CD4-positive, alpha-beta T cell treated with Interleukin-15 for 4 hours (primary cell): Measurements from ENCODE around the gene ALG12.

Experiments
- DNase-seq: peaks from one replicate; pipeline ENCODE4 v3.0.0-alpha.2; 2020; ENCODE audit warnings: low spot score

Gene ALG12

DNA sequence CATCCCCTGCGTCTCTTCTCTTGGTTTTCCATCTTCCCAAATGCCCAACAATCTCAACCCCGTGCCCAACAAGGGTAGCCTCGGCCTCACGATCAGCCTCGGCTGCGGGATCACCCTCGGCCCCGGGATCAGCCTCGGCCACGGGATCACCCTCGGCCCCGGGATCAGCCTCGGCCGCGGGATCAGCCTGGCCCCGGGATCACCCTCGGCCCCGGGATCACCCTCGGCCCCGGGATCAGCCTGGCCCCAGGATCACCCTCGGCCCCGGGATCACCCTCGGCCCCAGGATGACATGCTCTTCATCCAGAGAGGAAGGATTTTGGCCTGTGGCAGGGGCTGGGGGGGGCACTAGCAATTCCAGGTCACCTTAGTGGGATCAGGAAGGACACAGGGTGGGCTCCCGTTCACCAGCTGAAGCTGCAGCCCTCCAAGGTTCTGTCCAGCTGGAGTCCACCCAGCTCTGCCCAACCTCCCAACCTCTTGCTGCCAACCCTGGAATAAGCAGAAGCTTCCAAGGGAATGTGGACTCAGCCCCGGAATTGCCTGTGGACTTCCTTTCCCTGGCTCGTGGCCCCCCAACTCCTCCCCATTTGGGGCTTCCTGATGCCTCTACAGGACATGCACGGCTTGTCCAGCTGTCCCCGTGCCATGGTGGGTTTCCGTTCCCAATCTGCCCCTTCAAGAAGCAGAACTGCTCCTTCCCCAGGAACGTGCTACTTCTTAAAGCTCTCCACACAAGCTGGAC, 6.2 kb downstream of the ALG12 start:
- DNase-seq = no peak

DNA sequence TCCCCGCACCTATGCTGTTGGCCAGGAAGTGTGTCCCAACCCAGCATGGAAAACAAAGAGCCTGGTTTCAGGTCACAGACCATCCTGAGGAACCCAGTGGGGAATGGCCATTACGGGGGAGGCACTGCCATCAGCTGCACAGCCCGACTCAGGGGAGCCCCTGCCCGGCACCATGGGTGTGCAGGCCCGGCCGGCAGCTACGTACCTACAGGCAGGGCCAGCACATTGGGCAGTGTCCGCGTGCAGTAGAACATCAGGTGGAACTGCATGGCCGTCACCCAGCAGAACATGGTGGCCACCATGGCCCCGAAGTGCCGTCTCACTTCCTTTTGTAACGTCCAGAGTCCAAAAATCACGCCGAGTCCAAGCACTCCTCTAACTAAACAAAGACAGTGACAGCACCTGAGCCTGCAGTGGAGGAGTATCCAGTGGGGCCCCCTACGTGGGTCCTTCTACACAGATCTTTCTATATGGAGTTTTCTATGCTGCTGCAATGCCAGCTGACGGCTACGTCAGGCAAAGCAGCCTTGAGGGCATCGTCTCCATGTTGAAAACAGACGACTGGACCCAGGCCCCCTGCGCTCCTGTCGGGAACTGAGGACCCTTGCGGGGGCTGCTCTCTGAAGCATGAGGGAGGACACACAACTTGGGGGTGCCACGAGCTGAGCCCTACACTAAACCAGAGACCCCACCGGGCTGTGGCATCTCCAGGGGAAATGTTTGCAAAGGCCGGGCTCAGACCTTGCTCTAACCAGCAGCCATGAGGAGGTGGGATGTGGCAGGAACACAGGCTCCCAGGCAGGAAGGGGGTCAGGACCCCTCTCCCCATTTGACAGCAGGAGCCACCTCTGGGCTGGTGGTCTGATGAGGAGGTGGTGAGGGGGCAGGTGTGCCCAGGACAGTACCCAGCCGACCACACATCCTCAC, 7.7 kb downstream of the ALG12 start:
- DNase-seq = no peak

DNA sequence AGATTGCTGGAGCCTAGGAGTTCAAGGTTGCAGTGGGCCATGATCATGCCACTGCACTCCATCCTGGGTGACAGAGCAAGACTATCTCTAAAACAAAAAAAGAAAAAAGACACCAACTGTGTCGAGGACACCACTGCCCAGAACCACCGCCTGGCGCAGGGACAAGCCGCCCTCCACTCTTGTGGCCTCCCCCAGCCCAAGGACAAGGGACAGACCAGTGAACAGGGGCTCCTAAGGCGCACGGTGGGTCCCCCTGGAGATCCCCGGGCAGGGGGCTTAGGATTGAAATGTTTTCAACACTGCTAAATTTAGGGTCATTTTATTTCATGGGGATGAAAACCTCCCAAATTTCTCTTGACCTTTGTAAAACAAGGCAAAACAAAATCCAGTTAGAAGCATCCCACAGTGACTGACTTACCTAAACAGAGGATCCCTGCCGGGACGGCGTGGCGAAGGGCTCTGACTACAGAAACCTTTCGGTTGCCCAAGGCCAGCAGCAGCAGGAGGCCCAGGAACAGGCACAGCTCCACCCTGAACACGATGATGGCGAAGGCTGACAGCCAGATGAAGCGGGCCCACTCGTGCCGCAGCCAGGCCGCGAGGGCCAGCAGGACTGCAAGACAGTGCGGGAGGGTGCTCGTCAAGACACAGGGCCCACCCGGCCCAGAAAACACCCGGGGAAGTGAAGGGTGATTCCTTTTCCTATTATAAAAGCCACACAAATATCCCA, 8.6 kb downstream of the ALG12 start:
- no peak for DNase-seq

DNA sequence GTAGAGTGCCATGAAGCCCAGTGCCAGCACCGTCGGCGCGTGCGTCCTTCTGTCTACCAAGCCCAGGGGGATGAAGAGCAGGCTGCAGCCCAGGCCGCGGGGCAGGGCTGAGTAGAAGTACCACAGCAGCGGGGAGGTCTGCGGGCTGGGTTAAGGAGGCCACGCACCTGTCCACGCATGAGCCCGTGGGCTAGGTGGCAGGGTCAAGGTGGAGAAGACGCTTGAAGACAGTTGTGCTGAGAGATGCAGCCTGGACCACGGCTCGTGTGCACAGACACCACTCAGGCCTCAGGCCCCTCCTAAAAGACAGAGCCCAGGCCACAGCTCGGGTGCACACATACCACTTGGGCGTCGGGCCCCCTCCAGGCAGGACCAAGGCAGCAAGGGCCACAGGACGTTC, 10.4 kb downstream of the ALG12 start:
- no peak for DNase-seq

DNA sequence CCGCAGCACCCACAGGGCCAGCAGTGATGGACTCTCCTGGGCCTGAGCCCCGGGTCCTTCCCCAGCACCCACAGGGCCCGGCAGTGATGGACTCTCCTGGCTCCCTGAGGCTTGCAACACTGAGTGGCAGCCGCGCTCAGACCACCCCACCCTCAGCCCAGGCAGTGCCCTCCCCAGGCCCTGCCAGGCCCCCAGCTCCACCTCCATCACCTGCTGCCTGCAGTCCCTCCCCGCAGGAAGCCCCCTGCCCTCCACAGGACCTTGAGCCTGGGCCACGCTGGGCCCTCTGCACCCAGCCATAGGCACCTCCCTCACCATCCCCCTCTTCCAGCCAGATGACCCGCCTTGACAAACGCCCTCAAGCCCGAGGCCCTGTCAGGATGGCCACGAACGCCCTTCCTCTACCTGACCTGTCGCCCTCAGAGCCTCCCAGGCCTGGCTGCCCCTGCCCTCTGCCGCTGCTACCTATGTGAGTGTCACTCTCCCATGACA, 11.4 kb downstream of the ALG12 start:
- no peak for DNase-seq

DNA sequence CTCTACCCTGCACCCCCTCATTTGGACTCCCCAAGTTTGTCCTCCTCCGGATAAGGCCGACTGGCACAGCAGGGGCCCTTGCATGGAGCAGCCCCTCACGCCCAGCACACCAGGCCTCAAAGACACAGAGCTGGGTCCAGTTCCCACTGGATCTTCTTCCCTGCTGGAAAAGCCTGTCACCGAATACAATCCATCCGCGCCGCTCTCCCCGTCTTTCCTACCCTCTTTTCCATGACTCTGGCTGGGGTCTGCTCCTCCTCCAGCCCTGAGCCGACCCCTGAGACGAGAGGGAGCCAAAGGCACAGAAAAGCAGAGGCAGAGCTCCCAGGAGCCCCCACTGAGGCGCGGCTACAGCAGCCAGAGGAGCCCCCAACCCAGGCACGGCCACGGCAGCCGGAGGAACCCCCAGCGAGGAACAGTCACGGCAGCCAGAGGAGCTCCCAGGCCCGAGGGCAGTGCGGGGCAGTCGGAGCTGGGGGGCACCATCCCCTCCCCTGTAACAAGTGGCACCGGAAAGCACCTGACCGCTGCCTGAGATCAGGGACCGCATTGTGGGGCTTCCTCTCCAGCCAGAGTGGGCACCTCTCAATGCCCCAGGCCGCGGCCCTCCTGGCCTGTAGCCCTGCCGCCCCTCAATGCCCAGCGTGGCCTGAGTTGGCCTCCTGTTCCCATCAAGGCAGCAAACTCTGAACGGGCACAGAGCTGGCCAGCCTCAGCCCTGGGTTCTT, 12.0 kb downstream of the ALG12 start:
- no peak for DNase-seq

DNA sequence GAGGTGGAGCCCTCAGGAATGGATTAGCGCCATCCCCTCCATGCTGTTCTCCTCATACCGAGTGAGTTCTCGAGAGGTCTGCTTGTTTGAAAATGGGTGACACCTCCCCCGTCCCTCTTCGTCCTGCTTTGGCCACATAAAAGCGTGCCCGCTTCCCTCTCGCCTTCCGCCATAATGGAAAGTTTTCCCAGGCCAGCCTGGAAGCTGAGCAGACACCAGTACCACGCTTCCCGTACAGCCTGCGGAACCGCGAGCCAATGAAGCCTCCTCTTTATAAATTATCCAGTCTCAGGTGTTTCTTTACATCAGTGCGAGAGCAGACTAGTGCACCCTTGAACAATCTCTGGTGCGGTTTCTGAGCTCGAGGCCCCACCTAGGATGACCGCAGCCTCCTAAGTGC, 12.8 kb downstream of the ALG12 start:
- no peak for DNase-seq

DNA sequence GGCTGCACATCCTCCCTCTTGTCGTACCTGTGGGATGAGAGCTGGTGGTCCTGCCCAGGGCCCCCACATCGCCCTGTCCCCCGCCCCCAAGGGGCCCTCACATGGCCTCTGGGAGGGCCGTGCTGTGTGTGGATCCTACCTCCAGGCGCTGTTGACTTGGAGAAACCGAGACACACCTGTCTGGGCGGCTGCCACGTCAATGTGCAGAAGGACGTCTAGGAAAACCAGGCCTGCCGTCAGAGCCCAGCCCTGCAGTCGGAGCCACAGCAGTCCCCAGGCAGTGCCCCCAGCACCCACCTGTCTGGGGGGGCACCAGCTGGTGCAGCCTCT, 14.2 kb downstream of the ALG12 start:
- no peak for DNase-seq

DNA sequence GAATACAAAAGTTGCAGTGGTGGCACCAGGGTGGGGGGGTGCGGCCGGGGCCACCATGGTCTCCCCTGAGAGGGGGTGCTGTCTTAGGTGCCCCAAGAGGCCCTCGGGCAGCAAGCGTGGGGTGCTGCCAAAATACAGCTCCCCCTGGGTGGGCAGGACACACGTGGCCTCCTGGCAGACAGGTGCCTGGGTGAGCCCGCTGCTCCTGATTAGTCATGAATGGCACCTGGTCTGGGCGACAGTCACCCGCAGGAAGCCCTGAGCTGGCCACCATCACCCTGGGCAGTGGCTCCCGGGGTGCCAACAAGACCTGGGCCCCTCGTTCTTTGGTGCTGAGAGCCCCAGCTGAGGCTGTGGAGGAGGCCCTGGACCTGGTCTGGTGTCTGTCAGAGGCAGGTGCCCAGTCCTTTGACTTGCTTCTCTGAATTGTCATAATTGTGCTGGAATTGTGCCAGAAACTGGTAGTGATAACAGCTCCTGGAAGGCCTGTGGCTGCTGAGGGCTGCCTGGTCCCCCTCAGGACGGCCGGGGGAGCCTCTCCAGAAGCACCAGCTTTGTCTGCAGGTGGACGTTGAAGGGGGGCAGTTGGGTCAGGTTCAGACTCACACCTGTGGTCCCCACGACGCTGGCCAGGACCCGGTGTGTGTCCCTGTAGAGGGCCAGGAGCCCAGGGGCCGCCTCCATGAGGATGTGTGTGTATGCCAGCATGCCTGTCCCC, 14.8 kb downstream of the ALG12 start:
- no peak for DNase-seq

DNA sequence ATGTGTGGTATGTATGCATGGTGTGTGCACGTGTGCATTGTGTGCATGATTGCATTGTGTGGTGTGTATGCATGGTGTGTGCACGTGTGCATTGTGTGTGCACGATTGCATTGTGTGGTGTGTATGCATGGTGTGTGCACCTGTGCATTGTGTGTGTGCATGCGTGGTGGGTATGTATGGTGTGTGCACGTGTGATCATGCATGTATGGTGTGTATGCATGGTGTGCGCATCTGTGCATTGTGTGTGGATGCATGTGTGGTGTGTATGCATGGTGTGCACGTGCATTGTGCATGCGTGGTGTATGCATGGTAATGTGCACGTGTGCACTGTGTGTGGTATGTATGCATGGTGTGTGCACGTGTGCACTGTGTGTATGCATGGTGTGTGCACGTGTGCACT, 16.8 kb downstream of the ALG12 start:
- no peak for DNase-seq

DNA sequence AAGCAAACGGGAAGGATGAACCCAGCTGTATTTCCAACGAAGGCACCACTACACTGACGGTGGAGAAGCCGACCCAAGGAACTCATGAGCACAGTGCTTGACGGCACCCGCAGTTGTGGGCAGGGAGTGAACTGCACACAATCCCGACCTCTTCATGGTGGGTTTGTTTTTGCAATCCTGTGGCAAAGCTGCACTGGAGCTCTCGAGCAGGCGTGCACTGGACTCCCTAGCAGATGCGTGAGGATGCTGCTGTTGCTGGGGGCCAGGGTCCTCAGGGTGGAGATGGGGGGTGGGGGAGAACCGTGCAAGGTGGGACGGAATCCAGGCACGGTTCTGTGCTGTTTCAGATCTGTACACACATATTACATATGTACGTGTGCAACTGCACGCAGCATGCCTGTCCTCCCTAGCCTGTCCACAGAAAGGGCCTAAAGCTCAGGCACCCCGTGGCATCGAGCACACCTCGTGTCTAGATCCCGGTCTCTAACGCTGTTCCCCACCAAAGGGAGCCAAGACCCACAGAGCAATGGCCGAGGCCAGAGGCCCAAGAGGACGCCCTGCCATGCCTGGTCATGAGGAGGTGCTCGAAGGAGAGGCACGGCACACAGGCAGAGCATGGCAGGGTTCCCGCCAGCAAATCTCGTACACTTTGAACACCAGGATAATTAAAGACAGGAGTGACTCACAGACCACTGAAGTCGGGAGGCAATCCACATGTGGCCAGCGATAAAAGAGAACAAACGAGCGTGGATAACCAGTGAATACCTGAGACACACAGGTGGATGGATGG, 17.6 kb downstream of the ALG12 start:
- DNase-seq = no peak

DNA sequence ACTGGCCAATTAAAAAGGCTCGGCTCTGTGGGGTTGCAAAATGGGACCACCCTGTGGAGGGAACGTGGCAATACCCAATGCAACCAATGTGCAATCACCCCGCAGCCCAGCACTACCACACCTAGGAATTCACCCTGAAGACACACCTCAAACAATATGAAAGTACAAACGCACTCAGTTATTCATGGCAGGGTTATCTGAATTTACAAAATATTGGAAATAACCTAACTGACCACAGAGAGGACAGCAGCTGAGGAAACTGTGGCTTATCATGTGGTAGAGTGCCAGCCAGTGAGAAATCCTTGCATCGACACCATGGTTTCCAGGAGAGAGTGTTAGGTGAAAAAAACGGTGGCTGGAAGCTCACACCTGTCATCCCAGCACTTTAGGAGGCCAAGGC, 18.7 kb downstream of the ALG12 start:
- no peak for DNase-seq

DNA sequence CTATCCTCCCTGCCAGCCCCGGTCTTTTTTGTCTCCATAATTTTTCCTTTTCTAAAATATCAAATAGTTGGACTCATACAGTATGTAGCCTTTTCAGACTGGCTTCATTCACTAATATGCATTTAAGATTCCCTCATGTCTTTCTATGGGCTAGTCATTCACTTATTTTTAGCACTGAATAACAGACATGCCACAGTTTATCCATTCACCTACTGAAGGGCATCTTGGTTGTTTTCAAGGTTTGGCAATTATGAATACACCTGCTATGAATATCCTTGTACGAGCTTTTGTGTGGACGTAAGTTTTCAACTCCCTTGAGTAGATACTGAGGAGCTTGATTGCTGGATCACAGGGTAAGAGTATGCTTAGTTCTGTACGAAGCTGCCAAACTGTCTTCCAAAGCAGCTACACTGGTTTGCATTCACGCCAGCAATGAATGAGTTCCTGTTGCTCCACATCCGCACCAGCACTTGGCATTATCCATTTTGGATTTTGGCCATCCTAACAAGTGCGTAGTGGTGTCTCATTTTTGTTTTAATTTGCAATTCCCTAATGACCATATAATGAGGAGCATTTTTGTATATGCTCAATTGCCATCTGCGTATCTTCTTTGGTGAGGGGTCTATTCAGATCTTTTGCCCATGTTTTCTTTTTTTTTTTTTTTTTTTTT, 21.1 kb downstream of the ALG12 start:
- no peak for DNase-seq

DNA sequence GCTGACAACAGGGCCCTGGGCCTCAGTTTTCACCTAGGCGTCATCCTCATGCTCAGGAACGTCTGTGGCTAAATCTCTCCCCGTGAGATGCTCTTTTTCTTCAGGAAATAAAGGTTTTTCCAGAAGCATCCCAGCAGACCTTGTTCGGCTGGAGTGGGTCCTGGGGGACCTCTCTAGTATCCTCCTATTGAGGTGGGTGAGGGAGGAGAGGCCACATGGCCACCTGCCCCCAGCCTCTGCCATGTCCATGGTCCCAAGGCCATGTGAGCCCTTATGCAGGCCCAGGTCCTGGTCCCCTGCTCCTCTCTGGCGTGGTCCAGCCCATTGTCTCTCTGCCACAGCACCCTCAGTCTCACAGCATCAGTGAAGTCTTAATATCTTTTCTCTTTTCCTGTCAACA, 22.0 kb downstream of the ALG12 start:
- DNase-seq = no peak

DNA sequence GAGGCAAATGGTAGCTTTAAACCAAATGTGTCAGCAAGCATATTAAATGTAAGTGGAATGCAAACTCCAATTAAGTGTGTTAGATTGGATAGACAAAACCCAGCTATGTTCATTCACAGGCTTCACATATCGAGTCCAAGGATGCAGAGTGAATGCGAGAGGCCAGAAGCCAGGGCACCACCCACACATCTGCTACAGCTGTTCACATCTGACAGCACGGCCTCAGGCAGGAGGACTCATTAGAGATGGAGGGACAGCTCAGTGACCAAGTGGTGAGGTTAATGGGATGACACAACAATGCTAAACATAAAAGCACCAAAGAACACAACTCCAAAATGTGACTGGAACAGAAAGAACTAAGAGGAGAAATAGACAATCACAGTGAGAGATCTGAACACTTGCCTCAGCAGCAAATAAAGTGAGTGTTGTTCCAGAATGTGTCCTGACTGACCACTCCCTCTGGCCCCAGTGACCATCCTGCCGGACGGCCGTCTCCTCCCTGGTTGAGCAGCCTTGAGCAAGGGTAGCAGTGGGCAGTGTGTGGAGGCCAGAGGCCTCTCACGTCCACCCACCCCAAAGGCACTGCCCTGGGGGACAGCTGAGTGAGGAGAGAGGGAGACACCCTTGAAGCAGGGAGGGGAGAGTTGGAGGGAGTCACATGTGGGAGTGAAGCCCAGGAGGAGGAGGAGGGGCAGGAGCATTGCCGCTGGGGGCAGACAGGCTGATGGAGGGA, 23.8 kb downstream of the ALG12 start:
- DNase-seq = no peak

DNA sequence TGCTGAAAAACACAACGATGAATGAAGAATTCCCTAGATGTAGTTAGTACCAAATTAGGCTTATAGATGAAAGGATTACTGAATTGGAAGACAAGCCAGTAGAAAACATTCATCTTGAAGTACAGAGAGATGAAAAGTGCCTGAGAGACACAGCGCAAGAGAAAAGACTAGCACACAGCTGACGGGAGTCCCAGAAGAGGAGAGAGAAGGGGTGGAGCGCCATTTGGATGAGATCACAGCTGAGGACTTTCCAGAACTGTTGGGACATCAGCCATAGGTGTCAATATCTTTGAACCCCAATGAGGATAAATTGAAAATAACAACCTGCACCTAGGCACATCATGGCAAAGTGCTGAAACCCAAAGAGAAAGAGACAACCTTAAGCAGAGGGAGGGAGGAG, 25.2 kb downstream of the ALG12 start:
- DNase-seq = no peak

DNA sequence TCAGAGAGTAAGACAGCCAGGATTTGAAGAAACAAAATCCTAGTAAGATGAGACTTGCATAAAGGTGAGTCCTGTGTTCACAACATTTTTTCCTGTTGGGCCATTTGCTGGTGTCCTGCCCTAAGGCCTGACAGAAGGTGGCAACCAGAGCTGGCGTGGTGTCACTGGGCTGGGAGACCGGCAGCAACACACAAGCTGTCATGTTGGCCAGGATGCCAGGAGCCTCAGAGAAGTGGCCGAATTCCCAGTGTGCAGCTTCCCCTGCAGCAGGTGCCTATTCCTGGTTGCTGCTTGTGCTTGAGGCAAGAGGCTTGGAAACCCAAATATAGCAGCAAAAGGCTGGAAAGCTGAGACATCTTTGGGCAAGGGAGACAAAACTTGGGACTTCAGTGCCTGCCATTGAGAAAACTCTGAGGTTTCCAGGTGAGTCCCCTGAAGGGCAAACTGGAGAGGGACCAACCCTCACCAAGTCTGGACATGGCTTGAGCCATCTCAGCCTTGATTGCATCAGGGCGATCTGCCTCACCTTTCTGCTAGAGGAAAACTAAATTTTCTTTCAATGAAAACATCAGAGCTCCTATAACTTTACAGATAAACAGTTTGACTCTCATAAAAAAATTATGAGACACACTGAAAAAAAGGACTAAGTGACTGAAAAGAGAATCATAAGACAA, 25.9 kb downstream of the ALG12 start:
- DNase-seq = no peak

DNA sequence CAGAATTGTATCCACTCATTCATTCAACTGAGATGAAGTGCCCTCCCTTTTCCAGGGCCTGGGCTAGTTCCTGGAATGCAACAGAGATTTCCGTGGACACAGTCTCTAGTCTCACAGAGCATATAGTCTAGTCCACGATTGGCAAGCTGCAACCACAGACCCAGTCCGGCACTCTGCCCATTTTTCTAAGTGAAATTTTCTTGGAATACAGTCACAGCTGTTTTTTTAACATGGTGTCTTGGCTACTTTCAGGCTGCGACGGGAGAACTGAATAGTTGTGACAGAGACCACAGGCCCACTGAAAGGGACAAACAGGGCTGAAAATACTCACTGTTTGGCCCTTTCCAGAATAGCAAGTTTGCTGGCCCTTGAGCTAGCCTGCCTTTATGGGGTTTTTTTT, 29.2 kb downstream of the ALG12 start:
- no peak for DNase-seq

DNA sequence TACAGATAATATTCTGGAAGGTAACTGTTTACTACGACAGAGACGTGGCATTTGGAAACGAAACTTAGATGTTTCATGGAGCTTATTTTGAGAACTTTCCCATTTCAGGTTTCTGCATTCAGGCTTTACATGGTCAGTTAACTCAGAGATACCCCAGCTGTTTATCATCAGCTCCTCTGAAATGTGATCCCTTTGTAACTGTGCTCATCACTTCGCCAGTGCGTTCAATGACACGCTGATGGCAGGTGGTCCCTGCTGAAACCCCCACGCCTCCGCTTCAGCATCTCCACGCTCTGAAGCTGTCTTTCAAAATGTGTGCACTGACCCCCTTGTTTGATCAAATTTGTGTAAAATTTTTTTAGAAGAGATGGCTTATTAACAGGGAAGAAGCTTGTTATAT, 30.5 kb downstream of the ALG12 start:
- no peak for DNase-seq
